Gastrocnemius medialis (tissue), 4 donors: Measurements from ENCODE around the gene AFTPH. TPM values are rescaled to one million over a fixed set of nuclear protein-coding genes. Genes with fewer than 3 reads are reported as not detected.

ENCODE experiments used
- ATAC-seq, 2 donors: fragments of 150-250 bp; one replicate each; pipeline ENCODE4 v1.9.1; 2016
- DNase-seq, 2 donors: peaks; one replicate each; pipeline ENCODE4 v3.0.0-alpha.2; 2019
- H3K27ac ChIP-seq, 4 donors: fragments of 200-600 bp; sonication (generic); 1 replicate in 1 of 4; 2 replicates in 3 of 4; pipeline ENCODE4 v1.5.1; 2016 to 2018; ENCODE audit warnings: mild to moderate bottlenecking in 2 of 4, moderate library complexity in 1 of 4
- H3K27me3 ChIP-seq, 3 donors: fragments of 200-600 bp; sonication (generic) in 2 of 3; 1 replicate in 1 of 3; 2 replicates in 2 of 3; pipeline versions ENCODE4 v1.5.1 to v1.6.0; 2016 to 2019; ENCODE audit warnings: mild to moderate bottlenecking in 1 of 3, moderate library complexity in 1 of 3
- H3K36me3 ChIP-seq, 2 donors: fragments of 200-600 bp; sonication (generic) in 1 of 2; one replicate each; pipeline ENCODE4 v1.5.1; 2017 to 2018
- H3K4me1 ChIP-seq, 2 donors: fragments of 200-600 bp; sonication (generic) in 1 of 2; one replicate each; pipeline ENCODE4 v1.5.1; 2016 to 2017; ENCODE audit warnings: mild to moderate bottlenecking in 2 of 2
- H3K4me3 ChIP-seq, 4 donors: fragments of 200-600 bp; sonication (generic) in 3 of 4; 1 replicate in 1 of 4; 2 replicates in 3 of 4; pipeline ENCODE4 v1.5.1; 2016 to 2019; ENCODE audit warnings: mild to moderate bottlenecking in 2 of 4
- H3K9me3 ChIP-seq, 3 donors: fragments of 200-600 bp; sonication (generic) in 2 of 3; 1 replicate in 1 of 3; 2 replicates in 2 of 3; pipeline ENCODE4 v1.5.1; 2016 to 2019
- CTCF ChIP-seq, 5 experiments: fragments of 450-650 bp in 3 of 5; fragments of 200-600 bp in 2 of 5; sonication (generic) in 2 of 5; IDR thresholded peaks in 4 of 5; conservative IDR thresholded peaks in 1 of 5; 1 replicate in 4 of 5; 2 replicates in 1 of 5; pipeline ENCODE4 v1.5.1; 2016 to 2019; ENCODE audit warnings: antibody characterized with exemption in 5 of 5, mild to moderate bottlenecking in 3 of 5, moderate library complexity in 3 of 5
- POLR2A ChIP-seq, 2 donors: fragments of 450-650 bp; IDR thresholded peaks; one replicate each; pipeline ENCODE4 v1.6.1; 2017; ENCODE audit warnings: antibody characterized with exemption in 2 of 2, mild to moderate bottlenecking in 2 of 2, moderate library complexity in 2 of 2
- in situ Hi-C, 4 donors: fragments of 200-750 bp; cut with MboI; loops; one replicate each; pipeline versions ENCODE4 v1.15.0 to v1.8.0; 2017; ENCODE audit warnings: low sequenced_read_pairs in 4 of 4
- intact Hi-C: fragments of 100-400 bp; cut with DNase I; formaldehyde crosslinking; loops from one replicate; pipeline ENCODE4 v1.15.1; 2023; ENCODE audit warnings: low total_unique reads
- total RNA-seq, 4 donors: library from RNA; depleted of rRNA; stranded (reverse); fragments of >200 nt; gene quantifications; one replicate each; pipeline versions ENCODE4 v1.1.0 to v1.2.3, GENCODE V29; 2016

Gene AFTPH
- total RNA-seq, 4 donors from 2014 or later, result 13.9 to 18.1 (median 14.8) TPM

GRCh38 chr2:64605026-64605471 lies 80.9 kb downstream of the AFTPH start:
- Histone ChIP-seq H3K9me3 (no peaks in the 10 kb centered on the region), H3K36me3 (no peaks in the 10 kb centered on the region), H3K27me3 (no peaks in the 10 kb centered on the region), H3K27ac (no peak overlapping the region), H3K4me3 (no peak overlapping the region), H3K4me1 (peaks cover 8 to 11% of the 10 kb centered on the region in 2 donors)
- in situ Hi-C loops, result loop anchor here in 1 of 4 donors (25.0 kb wide), 1 partner anchor 257 kb away; no protein-coding TSS in a partner anchor
- TF ChIP-seq POLR2A (IDR thresholded peaks at IDR 0.05), result no peak
- TF ChIP-seq CTCF (IDR thresholded peaks at IDR 0.05 in 4 of 5, conservative IDR thresholded peaks at IDR 0.05 in 1 of 5), result no peak
- no peak for ATAC-seq
- intact Hi-C loops, result loop anchor here (5.0 kb wide), 3 partner anchors 42 to 257 kb away; no protein-coding TSS in a partner anchor
- DNase-seq, result no peak

GRCh38 chr2:64605991-64606478 lies 81.9 kb downstream of the AFTPH start:
- Histone ChIP-seq H3K27ac (peak overlapping the region in 2 of 4 donors; percentile 21 to 51), H3K36me3 (no peaks in the 10 kb centered on the region), H3K9me3 (no peaks in the 10 kb centered on the region), H3K4me1 (peaks cover 8 to 11% of the 10 kb centered on the region in 2 donors), H3K27me3 (no peaks in the 10 kb centered on the region), H3K4me3 (no peak overlapping the region)
- intact Hi-C loops (loop anchor here (5.0 kb wide), 3 partner anchors 41 to 256 kb away; no protein-coding TSS in a partner anchor), in situ Hi-C loops (loop anchor here in 1 of 4 donors (25.0 kb wide), 1 partner anchor 256 kb away; no protein-coding TSS in a partner anchor)
- ATAC-seq, result no peak
- DNase-seq, result no peak
- no peak for TF ChIP-seq POLR2A (IDR thresholded peaks at IDR 0.05)
- no peak for TF ChIP-seq CTCF (IDR thresholded peaks at IDR 0.05 in 4 of 5, conservative IDR thresholded peaks at IDR 0.05 in 1 of 5)

- intact Hi-C loops, result loop anchor here (5.0 kb wide), 3 partner anchors 41 to 256 kb away; no protein-coding TSS in a partner anchor
- Histone ChIP-seq H3K4me3 (no peak overlapping the region), H3K9me3 (no peaks in the 10 kb centered on the region), H3K36me3 (no peaks in the 10 kb centered on the region), H3K27ac (peak overlapping the region; percentile 21 to 51 (median 44)), H3K4me1 (peaks cover 8 to 11% of the 10 kb centered on the region in 2 donors), H3K27me3 (no peaks in the 10 kb centered on the region)
- in situ Hi-C loops, result loop anchor here in 1 of 4 donors (25.0 kb wide), 1 partner anchor 256 kb away; no protein-coding TSS in a partner anchor
- TF ChIP-seq CTCF (IDR thresholded peaks at IDR 0.05 in 4 of 5, conservative IDR thresholded peaks at IDR 0.05 in 1 of 5), result no peak
- TF ChIP-seq POLR2A (IDR thresholded peaks at IDR 0.05), result no peak
- peak; percentile 76 to 82 for DNase-seq
- peak; percentile 56 to 61 for ATAC-seq
These were observed 82.6 kb downstream of the AFTPH start for GRCh38 chr2:64606479-64607363.

- H3K27ac ChIP-seq, result peak overlapping the region in 1 of 4 donors; percentile 51
- no peak for ATAC-seq
- intact Hi-C loops (loop anchor here (5.0 kb wide), 3 partner anchors 40 to 255 kb away; no protein-coding TSS in a partner anchor), in situ Hi-C loops (loop anchor here in 1 of 4 donors (25.0 kb wide), 1 partner anchor 255 kb away; no protein-coding TSS in a partner anchor)
- H3K4me3 ChIP-seq, result no peak overlapping the region
- TF ChIP-seq POLR2A (IDR thresholded peaks at IDR 0.05), result no peak
- no peaks in the 10 kb centered on the region for H3K27me3 ChIP-seq
- no peaks in the 10 kb centered on the region for H3K9me3 ChIP-seq
- peaks cover 8 to 11% of the 10 kb centered on the region in 2 donors for H3K4me1 ChIP-seq
- no peak for DNase-seq
- H3K36me3 ChIP-seq, result no peaks in the 10 kb centered on the region
These were observed 83.5 kb downstream of the AFTPH start for GRCh38 chr2:64607381-64608304.
